WTC11 (cell line): ENCODE measurements around the gene TAS1R1.

Experiments used
- CTCF ChIP-seq: fragments of 200-600 bp; IDR thresholded peaks from 2 replicates; pipeline ENCODE4 v1.8.0; 2022; ENCODE audit warnings: antibody characterized with exemption
- IRF2 ChIP-seq: sonication (generic); formaldehyde crosslinking; IDR thresholded peaks from 2 replicates; pipeline ENCODE4 v1.8.0; 2022; ENCODE audit warnings: low read depth, missing genetic modification reagents, borderline replicate concordance
- JUN ChIP-seq: sonication (generic); formaldehyde crosslinking; IDR thresholded peaks from 2 replicates; pipeline ENCODE4 v1.8.0; 2023; ENCODE audit warnings: mild to moderate bottlenecking, missing genetic modification reagents
- MYBL2 ChIP-seq: sonication (generic); formaldehyde crosslinking; IDR thresholded peaks from 2 replicates; pipeline ENCODE4 v1.8.1; 2023; ENCODE audit warnings: mild to moderate bottlenecking, moderate library complexity, missing genetic modification reagents
- NR2C2 ChIP-seq: sonication (generic); formaldehyde crosslinking; IDR thresholded peaks from 2 replicates; pipeline ENCODE4 v1.8.0; 2022; ENCODE audit warnings: mild to moderate bottlenecking, missing genetic modification reagents
- PRRX2 ChIP-seq: fragments of 250-450 bp; sonication (Bioruptor Pico); IDR thresholded peaks from 2 replicates; pipeline ENCODE4 v1.8.0; 2021; ENCODE audit warnings: mild to moderate bottlenecking
- RELA ChIP-seq: sonication (generic); formaldehyde crosslinking; IDR thresholded peaks from 2 replicates; pipeline ENCODE4 v1.8.1; 2022; ENCODE audit warnings: missing genetic modification reagents, mild to moderate bottlenecking, borderline replicate concordance
- USF2 ChIP-seq: sonication (generic); formaldehyde crosslinking; IDR thresholded peaks from 2 replicates; pipeline ENCODE4 v1.8.1; 2023; ENCODE audit warnings: mild to moderate bottlenecking, missing genetic modification reagents, moderate library complexity
- ZNF263 ChIP-seq: sonication (generic); formaldehyde crosslinking; IDR thresholded peaks from 2 replicates; pipeline ENCODE4 v1.8.1; 2022; ENCODE audit warnings: low read depth, mild to moderate bottlenecking, moderate library complexity, missing genetic modification reagents
- TF ChIP-seq, protein P1 (sequence below): sonication (generic); formaldehyde crosslinking; IDR thresholded peaks from 2 replicates; pipeline ENCODE4 v1.8.0; 2022; ENCODE audit warnings: mild to moderate bottlenecking, missing genetic modification reagents
- TF ChIP-seq, protein P2 (sequence below): sonication (generic); formaldehyde crosslinking; IDR thresholded peaks from 2 replicates; pipeline ENCODE4 v1.8.0; 2022; ENCODE audit warnings: mild to moderate bottlenecking, missing genetic modification reagents
- TF ChIP-seq, protein P3 (sequence below): sonication (generic); formaldehyde crosslinking; IDR thresholded peaks from 2 replicates; pipeline ENCODE4 v1.8.0; 2022; ENCODE audit warnings: missing genetic modification reagents

DNA sequence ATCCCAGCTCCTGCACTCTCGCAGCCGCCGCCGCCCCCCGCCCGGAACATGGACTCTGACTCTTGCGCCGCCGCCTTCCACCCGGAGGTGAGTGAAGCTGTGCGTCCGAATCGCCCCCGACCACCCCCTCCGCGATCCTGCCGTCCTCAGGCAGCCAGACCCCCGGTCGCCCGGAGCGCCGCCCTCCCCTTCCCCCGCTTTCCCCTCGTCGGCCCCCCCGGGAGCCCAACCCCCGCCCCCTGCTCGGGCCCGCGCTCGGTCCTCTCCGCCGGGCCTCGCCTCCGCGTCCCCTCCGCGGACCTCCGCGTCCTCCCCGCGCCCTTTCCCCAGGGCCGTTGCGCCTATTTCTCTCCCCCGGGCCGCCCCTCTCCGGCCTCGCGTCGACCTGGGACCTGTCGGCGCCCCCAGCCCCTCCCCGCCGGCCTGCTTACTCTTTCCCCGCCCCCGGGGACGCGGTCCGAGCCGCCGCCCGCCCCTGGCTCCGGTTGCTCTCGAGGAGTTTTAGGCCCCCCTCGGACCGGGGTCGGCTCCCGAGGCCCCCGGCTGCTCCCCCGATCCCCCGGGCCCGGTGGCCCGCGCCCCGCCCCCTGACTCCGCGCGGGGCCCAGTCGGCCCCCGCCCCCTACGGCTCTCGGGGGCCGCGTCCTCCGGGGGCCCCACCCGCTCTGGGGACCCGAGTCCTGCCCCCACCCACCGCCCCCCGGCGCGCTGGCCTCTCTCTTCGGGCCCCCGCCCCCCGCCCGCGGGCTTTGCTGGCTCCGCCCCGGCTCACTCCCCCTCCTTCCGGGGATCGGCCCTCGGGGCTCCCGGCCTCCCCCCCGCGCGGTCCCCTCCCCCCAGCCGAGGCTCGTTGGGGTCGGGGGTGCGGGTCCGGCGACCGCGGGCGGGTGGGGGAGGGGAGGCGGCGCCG lies 59.2 kb downstream of the TAS1R1 start:
- TF ChIP-seq CTCF (no peak), ZNF263 (no peak), MYBL2 (CRISPR knock-in tag) (no peak), JUN (CRISPR knock-in tag) (no peak), NR2C2 (CRISPR knock-in tag) (no peak), IRF2 (CRISPR knock-in tag) (no peak), USF2 (CRISPR knock-in tag) (no peak), PRRX2 (CRISPR knock-in tag) (no peak), RELA (CRISPR knock-in tag) (no peak)
- TF ChIP-seq, protein P1, sequence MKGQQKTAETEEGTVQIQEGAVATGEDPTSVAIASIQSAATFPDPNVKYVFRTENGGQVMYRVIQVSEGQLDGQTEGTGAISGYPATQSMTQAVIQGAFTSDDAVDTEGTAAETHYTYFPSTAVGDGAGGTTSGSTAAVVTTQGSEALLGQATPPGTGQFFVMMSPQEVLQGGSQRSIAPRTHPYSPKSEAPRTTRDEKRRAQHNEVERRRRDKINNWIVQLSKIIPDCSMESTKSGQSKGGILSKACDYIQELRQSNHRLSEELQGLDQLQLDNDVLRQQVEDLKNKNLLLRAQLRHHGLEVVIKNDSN: no peak
- TF ChIP-seq, protein P2, sequence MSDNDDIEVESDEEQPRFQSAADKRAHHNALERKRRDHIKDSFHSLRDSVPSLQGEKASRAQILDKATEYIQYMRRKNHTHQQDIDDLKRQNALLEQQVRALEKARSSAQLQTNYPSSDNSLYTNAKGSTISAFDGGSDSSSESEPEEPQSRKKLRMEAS (CRISPR knock-in tag): no peak
- TF ChIP-seq, protein P3, sequence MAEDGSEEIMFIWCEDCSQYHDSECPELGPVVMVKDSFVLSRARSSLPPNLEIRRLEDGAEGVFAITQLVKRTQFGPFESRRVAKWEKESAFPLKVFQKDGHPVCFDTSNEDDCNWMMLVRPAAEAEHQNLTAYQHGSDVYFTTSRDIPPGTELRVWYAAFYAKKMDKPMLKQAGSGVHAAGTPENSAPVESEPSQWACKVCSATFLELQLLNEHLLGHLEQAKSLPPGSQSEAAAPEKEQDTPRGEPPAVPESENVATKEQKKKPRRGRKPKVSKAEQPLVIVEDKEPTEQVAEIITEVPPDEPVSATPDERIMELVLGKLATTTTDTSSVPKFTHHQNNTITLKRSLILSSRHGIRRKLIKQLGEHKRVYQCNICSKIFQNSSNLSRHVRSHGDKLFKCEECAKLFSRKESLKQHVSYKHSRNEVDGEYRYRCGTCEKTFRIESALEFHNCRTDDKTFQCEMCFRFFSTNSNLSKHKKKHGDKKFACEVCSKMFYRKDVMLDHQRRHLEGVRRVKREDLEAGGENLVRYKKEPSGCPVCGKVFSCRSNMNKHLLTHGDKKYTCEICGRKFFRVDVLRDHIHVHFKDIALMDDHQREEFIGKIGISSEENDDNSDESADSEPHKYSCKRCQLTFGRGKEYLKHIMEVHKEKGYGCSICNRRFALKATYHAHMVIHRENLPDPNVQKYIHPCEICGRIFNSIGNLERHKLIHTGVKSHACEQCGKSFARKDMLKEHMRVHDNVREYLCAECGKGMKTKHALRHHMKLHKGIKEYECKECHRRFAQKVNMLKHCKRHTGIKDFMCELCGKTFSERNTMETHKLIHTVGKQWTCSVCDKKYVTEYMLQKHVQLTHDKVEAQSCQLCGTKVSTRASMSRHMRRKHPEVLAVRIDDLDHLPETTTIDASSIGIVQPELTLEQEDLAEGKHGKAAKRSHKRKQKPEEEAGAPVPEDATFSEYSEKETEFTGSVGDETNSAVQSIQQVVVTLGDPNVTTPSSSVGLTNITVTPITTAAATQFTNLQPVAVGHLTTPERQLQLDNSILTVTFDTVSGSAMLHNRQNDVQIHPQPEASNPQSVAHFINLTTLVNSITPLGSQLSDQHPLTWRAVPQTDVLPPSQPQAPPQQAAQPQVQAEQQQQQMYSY (CRISPR knock-in tag): no peak
